Activated CD4-positive, alpha-beta T cell treated with anti-CD3 and anti-CD28 coated beads, Interleukin-2, amount 10 ng/mL, durations not matched to agents 24 days and 14 days (primary cell): ENCODE measurements around the gene TNFRSF1B. TPM values are rescaled to one million over a fixed set of nuclear protein-coding genes. Genes with fewer than 3 reads are reported as not detected.

Experiments
- DNase-seq: peaks from one replicate; pipeline ENCODE4 v3.0.0; 2022
- H3K27ac Mint-ChIP-seq: one replicate; pipeline ENCODE4 v1.8.0; 2022; ENCODE audit warnings: mild to moderate bottlenecking, mixed read lengths
- H3K27me3 Mint-ChIP-seq: one replicate; pipeline ENCODE4 v1.8.0; 2022; ENCODE audit warnings: mixed read lengths
- H3K36me3 Mint-ChIP-seq: one replicate; pipeline ENCODE4 v1.8.0; 2022; ENCODE audit warnings: low read depth, mild to moderate bottlenecking, mixed read lengths
- H3K4me1 Mint-ChIP-seq: one replicate; pipeline ENCODE4 v1.8.0; 2021; ENCODE audit warnings: mixed read lengths
- H3K4me3 Mint-ChIP-seq: one replicate; pipeline ENCODE4 v1.8.0; 2022; ENCODE audit warnings: mild to moderate bottlenecking, moderate library complexity, mixed read lengths
- H3K9me3 Mint-ChIP-seq: one replicate; pipeline ENCODE4 v1.8.0; 2021; ENCODE audit warnings: mixed read lengths
- intact Hi-C: fragments of 100-400 bp; cut with micrococcal nuclease; formaldehyde crosslinking; loops from one replicate; pipeline ENCODE4 v1.15.1; 2023
- total RNA-seq: library from RNA; stranded (reverse); gene quantifications from 2 replicates; pipeline ENCODE4 v1.2.3, GENCODE V29; 2022

TNFRSF1B gene
- total RNA-seq, 1 donor from 2014 or later = 145 TPM

- H3K9me3 Mint-ChIP-seq = no peaks in the 10 kb centered on the region
- intact Hi-C loops = loop anchor here (10.0 kb wide), 2 partner anchors 263 to 343 kb away; no protein-coding TSS in a partner anchor
- no peak for DNase-seq
- H3K4me1 Mint-ChIP-seq = peaks cover 77% of the 10 kb centered on the region
- H3K4me3 Mint-ChIP-seq = peak overlapping the region; percentile 86
- H3K36me3 Mint-ChIP-seq = peaks cover 54% of the 10 kb centered on the region
- H3K27ac Mint-ChIP-seq = peak overlapping the region; percentile 95
- H3K27me3 Mint-ChIP-seq = no peaks in the 10 kb centered on the region
Observed at GRCh38 chr1:12171206-12172041, 4.6 kb downstream of the TNFRSF1B start.

DNA sequence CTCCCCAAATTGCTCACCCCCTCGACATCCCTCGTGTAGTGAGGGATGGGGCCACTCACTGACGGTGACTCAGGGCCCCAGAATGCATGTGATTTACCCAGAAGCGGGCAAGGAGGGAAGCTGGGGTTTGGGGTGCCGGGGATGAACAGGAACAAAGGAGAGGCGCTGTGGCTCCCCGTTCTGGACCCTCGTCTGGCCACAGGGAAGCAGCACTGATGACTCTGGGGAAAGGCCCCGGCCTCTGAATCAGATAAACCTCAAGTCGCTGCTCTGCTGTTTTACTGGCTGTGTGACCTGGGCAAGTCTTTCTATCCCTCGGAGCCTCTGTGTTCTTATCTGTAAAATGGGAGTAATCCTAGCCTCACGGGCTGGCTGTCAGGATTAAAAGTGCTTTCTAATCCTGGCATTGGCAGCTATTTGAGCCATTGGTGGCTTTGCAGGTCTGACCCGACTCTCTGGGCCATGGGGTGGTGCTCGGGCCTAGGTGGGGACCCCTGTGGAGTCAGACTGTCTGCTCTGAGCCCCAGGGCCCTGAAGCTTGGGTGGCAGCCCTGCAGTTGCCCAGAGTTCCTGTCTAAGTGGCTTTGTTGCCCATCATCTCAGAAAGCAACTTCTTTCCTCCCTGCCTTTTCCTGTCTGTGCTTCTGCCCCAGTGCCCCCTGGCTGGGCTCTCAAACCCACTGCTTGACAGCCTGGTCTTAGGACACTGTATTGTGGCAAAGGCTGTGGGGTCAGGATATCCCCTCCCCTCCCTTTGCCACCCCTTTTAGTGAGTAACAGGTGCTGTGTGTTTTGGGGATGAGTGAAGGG, 5.5 kb downstream of the TNFRSF1B start:
- peaks cover 83% of the 10 kb centered on the region for H3K4me1 Mint-ChIP-seq
- DNase-seq = peak; percentile 72
- peak overlapping the region; percentile 86 for H3K4me3 Mint-ChIP-seq
- no peaks in the 10 kb centered on the region for H3K27me3 Mint-ChIP-seq
- no peaks in the 10 kb centered on the region for H3K9me3 Mint-ChIP-seq
- peaks cover 58% of the 10 kb centered on the region for H3K36me3 Mint-ChIP-seq
- intact Hi-C loops = loop anchor here (10.0 kb wide), 2 partner anchors 263 to 343 kb away; no protein-coding TSS in a partner anchor
- H3K27ac Mint-ChIP-seq = peak overlapping the region; percentile 95

GRCh38 chr1:12173041-12173509, 6.3 kb downstream of the TNFRSF1B start:
- peaks cover 56% of the 10 kb centered on the region for H3K36me3 Mint-ChIP-seq
- peaks cover 85% of the 10 kb centered on the region for H3K4me1 Mint-ChIP-seq

GRCh38 chr1:12173631-12174121, 6.9 kb downstream of the TNFRSF1B start:
- peak; percentile 98 for DNase-seq
- no peaks in the 10 kb centered on the region for H3K9me3 Mint-ChIP-seq
- peaks cover 87% of the 10 kb centered on the region for H3K4me1 Mint-ChIP-seq
- H3K36me3 Mint-ChIP-seq = peaks cover 57% of the 10 kb centered on the region
- peak overlapping the region; percentile 86 for H3K4me3 Mint-ChIP-seq
- intact Hi-C loops = loop anchor here (1.0 to 10.0 kb wide), 3 partner anchors 16 to 341 kb away; no protein-coding TSS in a partner anchor
- H3K27ac Mint-ChIP-seq = peak overlapping the region; percentile 95
- H3K27me3 Mint-ChIP-seq = no peaks in the 10 kb centered on the region

More at GRCh38 chr1:12173041-12173509, 6.3 kb downstream of the TNFRSF1B start:
- Mint-ChIP-seq H3K27me3 (no peaks in the 10 kb centered on the region), H3K4me3 (peak overlapping the region; percentile 86), H3K27ac (peak overlapping the region; percentile 95), H3K9me3 (no peaks in the 10 kb centered on the region)
- DNase-seq = no peak
- intact Hi-C loops = loop anchor here (1.0 to 10.0 kb wide), 3 partner anchors 16 to 342 kb away; no protein-coding TSS in a partner anchor

DNA sequence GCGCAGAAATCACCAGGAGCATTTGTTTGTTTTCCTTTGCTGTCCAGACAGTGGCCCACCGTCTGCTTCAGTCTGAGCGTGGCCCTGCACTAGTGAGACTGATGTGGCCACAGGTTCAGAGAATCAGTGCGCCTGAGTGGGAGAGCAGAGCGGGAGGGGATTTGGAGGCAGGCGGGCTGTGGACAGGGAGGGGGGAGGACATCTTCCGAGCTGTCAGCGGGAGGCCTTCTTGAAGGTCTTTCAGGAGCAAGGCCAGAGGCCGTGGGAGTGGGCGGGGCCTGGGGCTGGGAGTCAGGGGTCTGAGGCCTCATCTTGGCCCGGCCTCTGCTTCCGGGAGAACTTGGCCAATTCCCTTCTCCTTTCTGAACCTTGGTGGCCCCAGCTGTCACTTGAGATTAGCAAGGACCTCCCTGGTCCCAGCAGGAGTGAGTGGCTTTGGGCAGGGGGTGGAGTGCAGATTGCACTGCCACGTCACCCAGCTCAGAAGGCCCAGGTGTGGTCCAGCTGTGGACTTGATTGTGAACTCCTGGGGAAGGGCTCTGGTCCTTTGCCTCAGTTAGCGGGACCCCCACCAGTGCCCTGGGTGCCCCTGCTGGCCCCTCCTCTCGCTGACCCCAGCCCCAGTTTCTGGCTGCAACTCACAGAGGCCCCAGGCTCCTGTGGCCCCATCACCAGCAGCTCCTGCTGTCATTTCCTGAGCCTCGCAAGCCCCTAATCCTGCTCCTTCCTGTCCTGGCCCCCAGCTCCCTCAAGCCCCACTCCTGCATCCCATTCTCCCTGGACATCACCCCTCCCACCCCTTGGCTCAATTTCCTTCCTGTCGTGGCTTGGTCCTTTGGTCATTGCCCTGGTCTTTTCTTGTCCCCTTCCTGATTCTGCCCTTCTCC, 8.4 kb downstream of the TNFRSF1B start:
- peaks cover 53% of the 10 kb centered on the region for H3K36me3 Mint-ChIP-seq
- no peaks in the 10 kb centered on the region for H3K9me3 Mint-ChIP-seq
- DNase-seq = no peak
- H3K4me1 Mint-ChIP-seq = peaks cover 89% of the 10 kb centered on the region
- peak overlapping the region; percentile 86 for H3K4me3 Mint-ChIP-seq
- peak overlapping the region; percentile 95 for H3K27ac Mint-ChIP-seq
- intact Hi-C loops = loop anchor here (5.0 to 10.0 kb wide), 3 partner anchors 260 to 340 kb away; no protein-coding TSS in a partner anchor
- no peaks in the 10 kb centered on the region for H3K27me3 Mint-ChIP-seq

GRCh38 chr1:12176298-12177118, 9.7 kb downstream of the TNFRSF1B start:
- Mint-ChIP-seq H3K4me3 (peak overlapping the region; percentile 40), H3K36me3 (peaks cover 50% of the 10 kb centered on the region), H3K27me3 (no peaks in the 10 kb centered on the region), H3K9me3 (no peaks in the 10 kb centered on the region), H3K4me1 (peaks cover 82% of the 10 kb centered on the region), H3K27ac (peak overlapping the region; percentile 84)
- DNase-seq = no peak
- intact Hi-C loops = loop anchor here (5.0 to 10.0 kb wide), 3 partner anchors 258 to 338 kb away; no protein-coding TSS in a partner anchor

DNA sequence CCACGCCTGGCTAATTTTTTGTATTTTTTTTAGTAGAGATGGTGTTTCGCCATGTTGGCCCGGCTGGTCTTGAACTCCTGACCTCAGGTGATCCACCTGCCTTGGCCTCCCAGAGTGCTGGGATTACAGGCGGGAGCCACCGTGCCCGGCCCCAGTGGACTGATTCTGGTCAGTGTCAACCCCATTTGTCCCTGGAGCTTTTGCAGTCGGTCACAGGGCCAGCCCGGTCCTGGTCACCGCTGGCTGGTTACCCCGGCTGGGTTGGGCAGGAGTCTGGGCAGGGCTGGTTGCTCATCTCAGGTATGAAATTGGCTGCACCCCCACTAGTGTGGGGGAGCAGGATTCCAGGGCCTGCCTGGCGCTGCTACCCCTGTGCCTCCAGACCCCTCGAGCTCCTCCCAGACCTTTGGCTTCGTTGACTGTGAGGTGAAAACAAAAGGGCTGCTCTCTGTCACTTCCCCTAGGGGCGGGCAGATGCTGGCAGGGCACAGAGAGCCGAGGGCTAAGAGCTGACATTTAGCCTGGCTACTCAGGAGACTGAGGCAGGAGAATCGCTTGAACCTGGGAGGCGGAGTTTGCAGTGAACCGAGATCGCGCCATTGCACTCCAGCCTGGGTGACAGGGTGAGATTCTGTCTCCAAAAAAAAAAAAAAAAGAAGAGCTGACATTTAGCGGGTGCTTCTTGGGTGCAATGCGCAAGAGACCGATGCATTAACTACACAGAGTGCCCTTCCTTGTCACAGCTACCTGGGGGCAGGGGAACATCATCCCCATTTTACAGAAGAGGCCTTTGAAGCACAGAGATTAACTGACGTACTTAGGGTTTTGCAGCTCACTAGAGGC, 10.6 kb downstream of the TNFRSF1B start:
- peak overlapping the region; percentile 80 for H3K4me3 Mint-ChIP-seq
- intact Hi-C loops = loop anchor here (5.0 to 10.0 kb wide), 3 partner anchors 257 to 337 kb away; no protein-coding TSS in a partner anchor
- peaks cover 80% of the 10 kb centered on the region for H3K4me1 Mint-ChIP-seq
- peaks cover 54% of the 10 kb centered on the region for H3K36me3 Mint-ChIP-seq
- H3K27ac Mint-ChIP-seq = peak overlapping the region; percentile 88
- DNase-seq = peak; percentile 75
- no peaks in the 10 kb centered on the region for H3K9me3 Mint-ChIP-seq
- H3K27me3 Mint-ChIP-seq = no peaks in the 10 kb centered on the region

- DNase-seq = peak; percentile 89
- Mint-ChIP-seq H3K4me3 (peak overlapping the region; percentile 80), H3K27ac (peak overlapping the region; percentile 88), H3K9me3 (no peaks in the 10 kb centered on the region), H3K36me3 (peaks cover 57% of the 10 kb centered on the region), H3K4me1 (peaks cover 80% of the 10 kb centered on the region), H3K27me3 (no peaks in the 10 kb centered on the region)
- intact Hi-C loops = loop anchor here (1.0 to 10.0 kb wide), 6 partner anchors 11 to 337 kb away; no protein-coding TSS in a partner anchor
Observed at GRCh38 chr1:12177999-12178441, 11.2 kb downstream of the TNFRSF1B start.

DNA sequence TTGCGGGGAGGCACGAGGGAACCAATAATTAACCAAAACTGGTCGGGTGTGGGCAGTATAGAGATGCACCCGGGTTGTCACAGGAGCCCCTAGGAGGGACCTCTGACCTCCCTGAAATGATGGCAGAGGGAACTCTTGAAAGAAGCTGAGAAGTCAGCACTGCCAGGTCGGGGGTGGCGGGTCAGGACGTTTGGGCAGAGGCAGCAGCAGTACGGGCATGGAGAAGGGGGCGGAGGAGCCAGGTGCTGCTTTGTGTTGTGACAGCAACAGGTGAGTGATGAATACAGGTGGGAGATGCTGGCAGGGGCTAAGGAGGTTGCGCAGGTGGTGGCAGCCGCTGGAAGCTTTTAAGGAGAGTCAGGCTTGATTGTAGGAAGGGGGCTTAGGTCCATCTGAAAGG, 11.7 kb downstream of the TNFRSF1B start:
- H3K27me3 Mint-ChIP-seq = no peaks in the 10 kb centered on the region
- no peaks in the 10 kb centered on the region for H3K9me3 Mint-ChIP-seq
- H3K36me3 Mint-ChIP-seq = peaks cover 55% of the 10 kb centered on the region
- peak overlapping the region; percentile 80 for H3K4me3 Mint-ChIP-seq
- H3K27ac Mint-ChIP-seq = peak overlapping the region; percentile 88
- intact Hi-C loops = loop anchor here (1.0 to 10.0 kb wide), 6 partner anchors 11 to 336 kb away; no protein-coding TSS in a partner anchor
- no peak for DNase-seq
- peaks cover 75% of the 10 kb centered on the region for H3K4me1 Mint-ChIP-seq

GRCh38 chr1:12179111-12179519, 12.3 kb downstream of the TNFRSF1B start:
- intact Hi-C loops = loop anchor here (1.0 to 10.0 kb wide), 5 partner anchors 25 to 336 kb away; no protein-coding TSS in a partner anchor

DNA sequence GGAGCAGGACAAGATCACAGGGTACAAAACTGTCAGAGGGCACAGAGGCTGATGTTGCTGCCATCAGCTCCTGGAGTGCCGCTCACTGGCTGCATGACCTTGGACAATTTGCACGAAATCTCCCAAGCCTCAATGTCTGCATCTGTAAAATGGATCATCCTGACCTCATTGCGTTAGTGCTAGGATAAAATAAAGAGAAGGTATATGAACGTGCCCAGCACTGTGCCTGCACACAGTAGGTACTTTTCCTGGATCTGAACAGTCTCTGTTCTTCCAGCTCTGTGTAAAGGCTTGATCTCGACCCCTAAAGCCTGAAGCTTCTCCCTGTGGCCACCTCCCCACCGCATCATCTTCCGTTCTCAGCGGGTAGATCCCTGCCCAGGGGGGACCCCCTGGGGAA, 12.9 kb downstream of the TNFRSF1B start:
- intact Hi-C loops = loop anchor here (1.0 to 10.0 kb wide), 5 partner anchors 25 to 335 kb away; no protein-coding TSS in a partner anchor
- peaks cover 54% of the 10 kb centered on the region for H3K36me3 Mint-ChIP-seq
- peak overlapping the region; percentile 80 for H3K4me3 Mint-ChIP-seq
- peaks cover 70% of the 10 kb centered on the region for H3K4me1 Mint-ChIP-seq
- no peaks in the 10 kb centered on the region for H3K9me3 Mint-ChIP-seq
- no peak for DNase-seq
- H3K27me3 Mint-ChIP-seq = no peaks in the 10 kb centered on the region
- H3K27ac Mint-ChIP-seq = peak overlapping the region; percentile 88

More at GRCh38 chr1:12179111-12179519, 12.3 kb downstream of the TNFRSF1B start:
- H3K9me3 Mint-ChIP-seq = no peaks in the 10 kb centered on the region
- H3K27me3 Mint-ChIP-seq = no peaks in the 10 kb centered on the region
- peak overlapping the region; percentile 80 for H3K4me3 Mint-ChIP-seq
- H3K27ac Mint-ChIP-seq = peak overlapping the region; percentile 88
- peaks cover 74% of the 10 kb centered on the region for H3K4me1 Mint-ChIP-seq
- peaks cover 55% of the 10 kb centered on the region for H3K36me3 Mint-ChIP-seq
- peak; percentile 92 for DNase-seq
